Bronchial epithelial cell (primary cell): ENCODE measurements around the gene IL15. TPM values are rescaled to one million over a fixed set of nuclear protein-coding genes. Genes with fewer than 3 reads are reported as not detected.

ENCODE experiments used
- DNase-seq: peaks from one replicate; pipeline ENCODE4 v3.0.0-alpha.2; 2010; ENCODE audit warnings: low read depth
- FAIRE-seq: peaks from 2 replicates; lab custom pipeline; 2011; peaks lifted over from hg19 to GRCh38; lab: Jason Lieb, UNC
- H3K27me3 ChIP-seq: 2 replicates; pipeline ENCODE4 v1.5.1; 2011; ENCODE audit warnings: low read length; ENCODE audit not compliant: control insufficient read depth, insufficient read depth
- H3K36me3 ChIP-seq: 2 replicates; pipeline ENCODE4 v1.5.1; 2011; ENCODE audit warnings: low read length; ENCODE audit not compliant: control insufficient read depth, insufficient read depth
- H3K4me3 ChIP-seq: 2 replicates; pipeline ENCODE4 v1.5.1; 2011; ENCODE audit warnings: mild to moderate bottlenecking, low read depth, low read length, control low read depth
- CTCF ChIP-seq: IDR thresholded peaks from 2 replicates; pipeline ENCODE4 v1.5.1; 2011; ENCODE audit warnings: mild to moderate bottlenecking, moderate library complexity, low read length, control low read depth, inconsistent platforms; ENCODE audit not compliant: insufficient read depth, severe bottlenecking
- total RNA-seq: library from RNA; depleted of rRNA; stranded (reverse); fragments of >200 nt; gene quantifications from 2 replicates; pipeline ENCODE4 v1.2.1, GENCODE V29; 2014

The IL15 gene
- total RNA-seq, 1 donor from 2014 or later, result 0.53 TPM

GRCh38 chr4:141647966-141648365 lies 11.6 kb downstream of the IL15 start:
- TF ChIP-seq CTCF, result no peak
- H3K27me3 ChIP-seq, result no peaks in the 10 kb centered on the region
- H3K4me3 ChIP-seq, result no peak overlapping the region
- no peaks in the 10 kb centered on the region for H3K36me3 ChIP-seq
- no peak for FAIRE-seq
- DNase-seq, result peak; percentile 29

- DNase-seq, result no peak
- no peak for TF ChIP-seq CTCF
- no peak for FAIRE-seq
- no peak overlapping the region for H3K4me3 ChIP-seq
- no peaks in the 10 kb centered on the region for H3K36me3 ChIP-seq
- H3K27me3 ChIP-seq, result no peaks in the 10 kb centered on the region
Observed at GRCh38 chr4:141652161-141652778, 15.9 kb downstream of the IL15 start.

- FAIRE-seq (no peak), DNase-seq (peak; percentile 25)
- Histone ChIP-seq H3K36me3 (no peaks in the 10 kb centered on the region), H3K27me3 (no peaks in the 10 kb centered on the region), H3K4me3 (no peak overlapping the region)
- peak; percentile 76 for TF ChIP-seq CTCF
Observed at GRCh38 chr4:141654098-141654497, 17.7 kb downstream of the IL15 start.

GRCh38 chr4:141656031-141656430 lies 19.6 kb downstream of the IL15 start:
- DNase-seq (no peak), FAIRE-seq (no peak)
- Histone ChIP-seq H3K27me3 (no peaks in the 10 kb centered on the region), H3K36me3 (no peaks in the 10 kb centered on the region), H3K4me3 (no peak overlapping the region)
- TF ChIP-seq CTCF, result no peak

GRCh38 chr4:141657550-141658250 lies 21.3 kb downstream of the IL15 start:
- Histone ChIP-seq H3K4me3 (no peak overlapping the region), H3K36me3 (no peaks in the 10 kb centered on the region), H3K27me3 (no peaks in the 10 kb centered on the region)
- FAIRE-seq, result no peak
- DNase-seq, result no peak
- TF ChIP-seq CTCF, result no peak
